ENCODE data around the gene TEK.

The TEK gene

GRCh38 chr9:27145143-27145542 is 36.1 kb downstream of the TEK start:
- no peak overlapping the region for H3K4me3 Mint-ChIP-seq
- peaks cover 4% of the 10 kb centered on the region for H3K27me3 Mint-ChIP-seq
- H3K27ac Mint-ChIP-seq = no peak overlapping the region
- no peaks in the 10 kb centered on the region for H3K9me3 Mint-ChIP-seq
- no peaks in the 10 kb centered on the region for H3K4me1 Mint-ChIP-seq (ENCODE audit: low read depth)
- no peaks in the 10 kb centered on the region for H3K36me3 Mint-ChIP-seq (ENCODE audit: low read depth)

GRCh38 chr9:27149651-27150050 is 40.6 kb downstream of the TEK start:
- Mint-ChIP-seq H3K4me1 (ENCODE audit: low read depth) (no peaks in the 10 kb centered on the region), H3K27ac (no peak overlapping the region), H3K36me3 (ENCODE audit: low read depth) (no peaks in the 10 kb centered on the region), H3K27me3 (no peaks in the 10 kb centered on the region), H3K9me3 (no peaks in the 10 kb centered on the region), H3K4me3 (no peak overlapping the region)

- Mint-ChIP-seq H3K4me3 (no peak overlapping the region), H3K9me3 (no peaks in the 10 kb centered on the region), H3K4me1 (ENCODE audit: low read depth) (no peaks in the 10 kb centered on the region), H3K36me3 (ENCODE audit: low read depth) (no peaks in the 10 kb centered on the region), H3K27ac (no peak overlapping the region), H3K27me3 (no peaks in the 10 kb centered on the region)
These were observed 41.9 kb downstream of the TEK start for GRCh38 chr9:27150746-27151406.

GRCh38 chr9:27151693-27152404 is 42.8 kb downstream of the TEK start:
- Mint-ChIP-seq H3K36me3 (ENCODE audit: low read depth) (no peaks in the 10 kb centered on the region), H3K27me3 (no peaks in the 10 kb centered on the region), H3K4me1 (ENCODE audit: low read depth) (no peaks in the 10 kb centered on the region), H3K9me3 (no peaks in the 10 kb centered on the region), H3K27ac (no peak overlapping the region), H3K4me3 (no peak overlapping the region)

GRCh38 chr9:27152405-27152718 is 43.3 kb downstream of the TEK start:
- Mint-ChIP-seq H3K4me3 (no peak overlapping the region), H3K27ac (no peak overlapping the region), H3K9me3 (no peaks in the 10 kb centered on the region), H3K27me3 (no peaks in the 10 kb centered on the region), H3K36me3 (ENCODE audit: low read depth) (no peaks in the 10 kb centered on the region), H3K4me1 (ENCODE audit: low read depth) (no peaks in the 10 kb centered on the region)

GRCh38 chr9:27154908-27155307 is 45.9 kb downstream of the TEK start:
- H3K36me3 Mint-ChIP-seq (ENCODE audit: low read depth) = no peaks in the 10 kb centered on the region
- no peaks in the 10 kb centered on the region for H3K9me3 Mint-ChIP-seq
- H3K27me3 Mint-ChIP-seq = no peaks in the 10 kb centered on the region
- no peak overlapping the region for H3K27ac Mint-ChIP-seq
- H3K4me3 Mint-ChIP-seq = no peak overlapping the region
- H3K4me1 Mint-ChIP-seq (ENCODE audit: low read depth) = no peaks in the 10 kb centered on the region

- Mint-ChIP-seq H3K27me3 (no peaks in the 10 kb centered on the region), H3K4me3 (no peak overlapping the region), H3K27ac (no peak overlapping the region), H3K4me1 (ENCODE audit: low read depth) (no peaks in the 10 kb centered on the region), H3K9me3 (no peaks in the 10 kb centered on the region), H3K36me3 (ENCODE audit: low read depth) (no peaks in the 10 kb centered on the region)
These were observed 48.1 kb downstream of the TEK start for GRCh38 chr9:27157097-27157496.

- no peak overlapping the region for H3K27ac Mint-ChIP-seq
- H3K36me3 Mint-ChIP-seq (ENCODE audit: low read depth) = no peaks in the 10 kb centered on the region
- H3K4me3 Mint-ChIP-seq = no peak overlapping the region
- no peaks in the 10 kb centered on the region for H3K4me1 Mint-ChIP-seq (ENCODE audit: low read depth)
- H3K9me3 Mint-ChIP-seq = no peaks in the 10 kb centered on the region
- no peaks in the 10 kb centered on the region for H3K27me3 Mint-ChIP-seq
These were observed 48.7 kb downstream of the TEK start for GRCh38 chr9:27157736-27158135.

- Mint-ChIP-seq H3K36me3 (ENCODE audit: low read depth) (no peaks in the 10 kb centered on the region), H3K4me1 (ENCODE audit: low read depth) (no peaks in the 10 kb centered on the region), H3K27ac (no peak overlapping the region)
These were observed 51.6 kb downstream of the TEK start for GRCh38 chr9:27160636-27161035.

GRCh38 chr9:27162045-27162444 is 53.0 kb downstream of the TEK start:
- no peaks in the 10 kb centered on the region for H3K4me1 Mint-ChIP-seq (ENCODE audit: low read depth)
- H3K27ac Mint-ChIP-seq = no peak overlapping the region
- no peaks in the 10 kb centered on the region for H3K36me3 Mint-ChIP-seq (ENCODE audit: low read depth)
- H3K27me3 Mint-ChIP-seq = no peaks in the 10 kb centered on the region
- no peaks in the 10 kb centered on the region for H3K9me3 Mint-ChIP-seq
- no peak overlapping the region for H3K4me3 Mint-ChIP-seq

More at GRCh38 chr9:27160636-27161035, 51.6 kb downstream of the TEK start:
- Mint-ChIP-seq H3K27me3 (no peaks in the 10 kb centered on the region), H3K4me3 (no peak overlapping the region), H3K9me3 (no peaks in the 10 kb centered on the region)

- no peaks in the 10 kb centered on the region for H3K27me3 Mint-ChIP-seq
- H3K4me1 Mint-ChIP-seq (ENCODE audit: low read depth) = no peaks in the 10 kb centered on the region
- H3K4me3 Mint-ChIP-seq = no peak overlapping the region
- no peak overlapping the region for H3K27ac Mint-ChIP-seq
- H3K36me3 Mint-ChIP-seq (ENCODE audit: low read depth) = no peaks in the 10 kb centered on the region
- peaks cover 7% of the 10 kb centered on the region for H3K9me3 Mint-ChIP-seq
These were observed 56.0 kb downstream of the TEK start for GRCh38 chr9:27165068-27165467.

GRCh38 chr9:27165670-27166069 is 56.6 kb downstream of the TEK start:
- H3K27me3 Mint-ChIP-seq = no peaks in the 10 kb centered on the region
- H3K4me1 Mint-ChIP-seq (ENCODE audit: low read depth) = no peaks in the 10 kb centered on the region
- no peak overlapping the region for H3K4me3 Mint-ChIP-seq
- no peaks in the 10 kb centered on the region for H3K36me3 Mint-ChIP-seq (ENCODE audit: low read depth)
- H3K27ac Mint-ChIP-seq = no peak overlapping the region
- peaks cover 7% of the 10 kb centered on the region for H3K9me3 Mint-ChIP-seq

- Mint-ChIP-seq H3K9me3 (peaks cover 7% of the 10 kb centered on the region), H3K27me3 (no peaks in the 10 kb centered on the region)
These were observed 59.5 kb downstream of the TEK start for GRCh38 chr9:27168496-27168895.

GRCh38 chr9:27168951-27169350 is 59.9 kb downstream of the TEK start:
- H3K27ac Mint-ChIP-seq = no peak overlapping the region
- H3K36me3 Mint-ChIP-seq (ENCODE audit: low read depth) = no peaks in the 10 kb centered on the region
- peaks cover 7% of the 10 kb centered on the region for H3K9me3 Mint-ChIP-seq
- H3K27me3 Mint-ChIP-seq = no peaks in the 10 kb centered on the region
- H3K4me1 Mint-ChIP-seq (ENCODE audit: low read depth) = no peaks in the 10 kb centered on the region
- H3K4me3 Mint-ChIP-seq = no peak overlapping the region

More at GRCh38 chr9:27168496-27168895, 59.5 kb downstream of the TEK start:
- H3K27ac Mint-ChIP-seq = no peak overlapping the region
- no peaks in the 10 kb centered on the region for H3K4me1 Mint-ChIP-seq (ENCODE audit: low read depth)
- no peaks in the 10 kb centered on the region for H3K36me3 Mint-ChIP-seq (ENCODE audit: low read depth)
- H3K4me3 Mint-ChIP-seq = no peak overlapping the region

- no peak overlapping the region for H3K27ac Mint-ChIP-seq
- no peaks in the 10 kb centered on the region for H3K4me1 Mint-ChIP-seq (ENCODE audit: low read depth)
- H3K27me3 Mint-ChIP-seq = no peaks in the 10 kb centered on the region
- no peaks in the 10 kb centered on the region for H3K9me3 Mint-ChIP-seq
- no peaks in the 10 kb centered on the region for H3K36me3 Mint-ChIP-seq (ENCODE audit: low read depth)
- no peak overlapping the region for H3K4me3 Mint-ChIP-seq
These were observed 67.9 kb downstream of the TEK start for GRCh38 chr9:27176971-27177370.

Measured in stimulated activated naive CD8-positive, alpha-beta T cell treated with anti-CD3 and anti-CD28 coated beads, Interleukin-15, Interleukin-2, amounts not matched to agents 100 ng/mL and 50 ng/mL, for 24 hours (primary cell).